Activated CD4-positive, alpha-beta T cell treated with anti-CD3 and anti-CD28 coated beads, Interleukin-2, amount 50 U/mL, for 24 hours (primary cell): Measurements from ENCODE around the gene TMEM165.

ENCODE experiments used
- DNase-seq, 2 donors: peaks; one replicate each; pipeline ENCODE4 v3.0.0-alpha.2; 2020; ENCODE audit warnings: low read depth in 1 of 2, low spot score in 1 of 2

TMEM165 gene

DNA sequence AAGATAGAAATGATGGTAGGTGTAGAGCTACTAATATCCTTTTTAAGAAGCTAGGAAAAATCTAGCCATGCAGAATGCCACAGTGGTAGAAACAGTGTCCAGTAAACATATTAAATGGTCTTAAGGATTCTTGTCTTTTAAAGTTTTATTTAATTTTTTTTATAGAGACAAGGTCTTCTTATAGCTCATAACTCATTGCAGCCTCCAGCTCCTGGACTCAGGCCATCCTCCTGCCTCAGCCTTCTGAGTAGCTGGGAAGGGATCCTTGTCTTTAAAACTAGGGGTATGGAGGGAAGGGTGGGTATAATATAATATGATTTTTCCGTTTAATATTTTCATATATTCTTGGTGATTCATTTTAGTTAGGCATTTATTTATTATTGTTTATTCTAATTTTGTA is 3.8 kb downstream of the TMEM165 start:
- no peak for DNase-seq

DNA sequence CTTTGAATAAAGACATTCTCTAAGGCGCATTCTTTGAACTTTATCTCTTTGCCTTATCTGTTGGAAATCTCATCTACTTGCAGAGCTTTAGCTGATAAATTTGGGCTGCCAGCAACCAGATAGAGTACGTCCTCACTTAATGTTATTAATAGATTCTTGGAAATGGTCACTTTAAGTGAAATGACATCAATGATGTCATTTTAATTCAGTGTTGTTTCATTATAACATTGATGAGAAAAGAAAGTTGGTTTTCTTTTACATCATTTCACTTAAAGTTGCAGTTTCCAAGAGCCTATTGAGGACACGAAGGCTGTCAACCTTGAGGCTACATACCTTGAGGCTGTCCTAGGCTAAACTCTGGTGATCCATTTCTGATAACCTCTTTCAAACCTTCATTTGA is 9.3 kb downstream of the TMEM165 start:
- no peak for DNase-seq

- no peak for DNase-seq
These were observed 10.8 kb downstream of the TMEM165 start for GRCh38 chr4:55406545-55406944.

DNA sequence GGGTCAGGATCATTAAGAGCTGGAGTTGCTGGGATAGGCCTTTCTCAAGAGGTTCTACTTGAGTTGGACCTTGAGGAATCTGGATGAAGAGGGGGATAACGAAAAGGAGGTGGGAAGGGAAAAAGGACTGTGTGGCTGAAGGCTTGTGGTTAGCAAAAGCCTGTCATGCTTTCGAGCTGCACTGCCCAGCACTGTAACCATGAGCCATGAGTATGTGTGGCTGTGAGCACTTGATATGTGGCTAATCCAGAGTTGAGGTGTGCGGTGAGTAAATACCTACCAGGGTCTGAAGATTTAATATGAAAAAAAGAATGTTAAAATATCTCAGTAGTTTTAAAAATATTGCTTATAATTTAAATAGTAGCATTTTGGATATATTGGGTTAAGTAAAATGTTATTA is 11.4 kb downstream of the TMEM165 start:
- no peak for DNase-seq

DNA sequence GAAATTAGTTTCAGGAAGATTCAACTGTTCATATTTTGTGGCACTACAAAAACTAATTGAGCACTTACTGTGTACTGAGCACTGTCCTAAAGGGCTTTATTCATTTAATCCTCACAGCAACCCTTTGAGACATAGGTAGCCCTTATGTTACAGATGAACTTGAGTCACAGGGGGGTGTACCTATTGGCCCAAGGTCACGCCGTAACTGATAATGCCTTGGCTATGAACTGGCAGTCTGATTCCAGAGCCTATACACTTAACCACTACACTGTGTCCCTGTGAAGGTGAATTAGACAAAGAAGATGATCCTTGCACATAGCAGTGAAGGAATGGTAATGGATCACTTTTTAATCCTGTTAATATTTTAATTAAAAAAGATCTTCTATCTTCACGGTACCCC is 12.0 kb downstream of the TMEM165 start:
- DNase-seq = no peak

DNA sequence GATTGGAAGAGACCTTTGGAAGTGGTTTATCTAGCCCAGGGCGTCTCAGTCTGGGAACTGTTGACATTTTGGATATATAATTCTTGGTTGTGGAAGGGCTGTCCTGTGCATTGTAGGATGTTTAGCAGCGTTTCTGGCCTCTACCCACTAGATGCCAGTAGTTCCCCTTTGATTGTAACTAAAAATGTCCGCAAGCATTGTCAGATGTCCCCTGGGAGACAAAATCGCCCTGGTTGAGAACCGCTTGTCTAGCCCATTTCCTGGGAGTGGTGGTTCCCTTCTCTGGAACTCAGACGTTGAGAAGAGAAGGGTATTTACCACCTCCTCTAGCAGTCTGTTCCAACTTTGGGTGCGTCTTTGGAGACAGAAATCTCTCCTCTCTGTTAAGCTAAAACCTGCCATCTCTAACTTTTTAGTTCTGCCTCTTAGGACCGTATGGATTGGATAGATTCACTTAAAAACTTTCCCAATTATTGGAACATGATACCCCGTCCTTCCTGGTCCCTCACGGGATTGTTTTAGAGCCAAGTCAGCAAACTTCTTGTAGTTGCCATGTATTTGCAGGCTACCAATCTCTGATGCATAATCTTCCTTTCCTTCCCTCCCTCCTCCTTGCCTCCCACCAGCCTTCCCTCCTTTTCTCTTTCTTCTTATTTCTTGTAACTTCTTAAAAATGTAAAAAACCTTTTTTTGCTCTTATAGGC is 13.9 kb downstream of the TMEM165 start:
- no peak for DNase-seq

- no peak for DNase-seq
These were observed 14.7 kb downstream of the TMEM165 start for GRCh38 chr4:55410431-55410830.

DNA sequence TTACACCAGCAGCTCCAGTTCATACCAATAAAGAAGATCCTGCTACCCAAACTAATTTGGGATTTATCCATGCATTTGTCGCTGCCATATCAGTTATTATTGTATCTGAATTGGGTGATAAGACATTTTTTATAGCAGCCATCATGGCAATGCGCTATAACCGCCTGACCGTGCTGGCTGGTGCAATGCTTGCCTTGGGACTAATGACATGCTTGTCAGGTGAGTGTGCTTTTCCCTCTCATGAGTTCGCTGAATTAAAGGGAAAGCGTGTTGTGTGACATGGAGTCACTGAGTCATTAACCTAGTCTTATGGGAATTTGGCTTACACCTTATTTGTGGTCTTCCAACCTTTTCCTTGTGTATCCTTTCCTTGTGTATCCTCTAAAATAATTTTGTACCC is 15.9 kb downstream of the TMEM165 start:
- no peak for DNase-seq

DNA sequence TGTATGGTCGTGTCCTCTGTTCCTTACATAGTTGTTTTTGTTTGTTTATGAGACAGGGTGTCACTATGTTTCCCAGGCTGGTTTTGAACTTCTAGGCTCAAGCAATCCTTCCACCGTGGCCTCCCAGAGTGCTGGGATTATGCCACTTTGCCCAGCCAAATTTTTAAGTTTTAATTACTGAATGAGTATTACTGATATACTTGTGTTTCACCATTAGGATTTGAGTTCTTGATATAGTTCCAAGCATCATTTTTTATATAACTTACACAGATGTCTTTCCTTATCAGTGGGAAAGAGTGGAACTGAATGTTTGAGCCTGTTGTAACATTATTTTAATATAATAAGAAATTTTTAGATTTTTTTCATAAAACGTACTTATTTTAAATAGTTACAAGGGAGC is 20.4 kb downstream of the TMEM165 start:
- DNase-seq = no peak

DNA sequence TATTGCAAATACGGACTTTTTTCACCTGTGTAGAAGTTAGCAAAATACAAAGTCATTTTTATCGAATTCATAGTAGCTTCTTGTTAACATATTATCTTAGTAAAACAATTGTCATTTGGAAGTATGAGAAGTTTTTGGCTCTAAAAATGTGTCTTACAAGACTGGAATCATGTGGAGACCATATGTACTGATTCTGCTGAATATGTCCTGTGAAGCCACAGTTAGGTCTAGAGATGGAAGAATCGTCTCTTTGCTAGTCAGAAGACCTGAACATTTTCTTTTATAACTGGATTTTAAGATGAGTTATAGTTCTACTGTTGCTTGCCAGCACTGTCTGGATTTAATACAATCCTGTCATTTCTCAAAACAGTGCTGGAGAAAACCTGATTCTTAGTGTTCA is 29.0 kb downstream of the TMEM165 start:
- DNase-seq = no peak

DNA sequence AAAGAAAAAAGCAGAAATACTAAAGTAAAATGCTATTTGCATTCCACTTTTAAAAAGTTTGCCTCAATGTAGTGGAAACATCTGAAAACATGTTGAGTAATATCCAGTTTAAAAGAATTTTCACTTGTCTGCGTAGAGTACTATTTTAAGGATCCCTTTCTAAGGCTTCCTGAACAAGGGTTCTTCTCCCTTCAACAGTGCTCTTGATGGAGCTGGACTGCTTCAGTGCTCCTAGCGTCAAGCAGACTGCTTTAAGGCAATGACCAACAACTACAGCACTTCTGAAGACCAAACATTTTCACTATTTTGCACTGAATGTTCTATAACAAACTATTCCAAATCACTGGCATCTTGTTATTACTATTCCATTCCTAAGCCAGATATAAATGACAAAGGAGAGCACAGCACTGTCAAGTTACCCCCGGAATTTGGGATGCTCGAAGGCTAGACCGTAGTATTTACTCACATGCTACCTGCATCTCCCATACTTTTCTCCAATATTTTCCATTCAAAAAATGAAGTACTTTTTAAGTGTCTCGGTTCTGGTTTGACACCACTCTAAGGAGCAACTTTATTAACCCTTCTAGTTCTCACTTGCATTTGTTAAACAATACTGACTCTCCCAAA is 36.1 kb downstream of the TMEM165 start:
- no peak for DNase-seq

DNA sequence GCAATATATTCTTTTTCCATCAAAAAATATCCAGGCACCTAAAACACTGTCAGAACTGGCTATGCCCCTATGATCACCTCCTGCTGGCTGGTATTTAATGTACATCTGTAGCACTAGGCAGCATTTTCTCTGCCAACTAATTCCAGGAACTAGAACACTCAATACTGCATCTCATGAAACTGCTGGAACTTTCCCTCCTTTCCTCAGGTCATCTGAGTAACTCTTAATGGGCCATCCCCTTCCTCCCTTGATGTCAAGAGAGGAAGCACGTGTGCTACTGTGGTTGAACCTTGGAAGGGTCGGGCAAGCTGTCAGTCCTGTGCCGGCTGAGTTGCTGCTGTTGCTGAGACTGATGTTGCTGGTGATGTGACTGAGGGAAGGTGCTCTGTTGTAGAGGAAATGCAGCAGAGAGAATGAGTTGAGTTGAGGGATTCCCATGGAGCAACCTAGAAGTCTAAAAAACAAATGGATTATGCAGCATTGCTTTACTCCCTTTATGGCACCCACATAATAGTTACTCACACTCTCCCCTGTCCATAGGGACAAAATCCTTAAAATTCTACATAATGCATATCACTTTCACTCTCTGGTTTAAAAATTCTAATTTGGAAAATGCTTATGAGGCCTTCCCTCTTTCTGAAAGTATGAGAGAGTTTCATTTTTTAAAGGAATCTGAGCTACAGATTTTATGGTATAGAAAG is 39.5 kb downstream of the TMEM165 start:
- DNase-seq = no peak

DNA sequence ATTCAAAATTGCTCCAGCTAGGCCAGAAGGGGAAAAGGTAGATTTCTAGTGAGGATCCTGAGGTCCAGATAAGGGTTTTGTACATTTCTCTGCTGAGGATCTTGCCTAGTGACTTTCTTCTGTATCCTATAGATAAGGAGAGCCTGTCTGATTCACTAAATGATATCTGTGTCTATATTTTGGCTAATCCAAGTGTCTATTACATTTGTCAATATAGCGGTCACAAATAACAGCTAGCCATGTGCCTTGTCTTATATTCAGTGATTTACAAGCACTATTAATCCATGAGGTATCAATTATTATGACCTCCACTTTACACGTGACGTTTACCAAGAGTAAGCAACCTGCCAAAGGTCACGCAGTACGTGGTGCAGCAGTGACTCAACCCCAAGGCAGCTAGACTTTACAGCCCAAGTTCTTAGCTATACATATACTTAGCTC is 41.6 kb downstream of the TMEM165 start:
- DNase-seq = no peak

DNA sequence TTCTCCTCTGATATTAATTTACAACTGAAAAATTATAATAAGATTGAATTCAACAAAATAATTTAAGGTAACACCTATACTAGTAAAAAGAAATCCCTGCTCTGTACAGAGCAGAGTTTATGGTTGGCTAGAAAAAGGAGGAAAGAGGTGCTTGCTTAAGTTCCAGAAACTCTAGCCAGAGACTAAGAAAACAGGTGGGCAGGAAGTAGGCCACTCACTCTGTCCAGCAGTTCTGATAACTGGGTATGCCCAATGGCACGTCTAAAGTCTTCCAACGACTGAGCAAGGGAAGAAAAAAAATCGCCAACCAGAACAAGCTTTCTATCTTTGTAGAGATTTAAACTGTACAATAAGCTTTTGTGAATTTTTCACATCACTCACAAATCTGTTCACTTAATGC is 42.1 kb downstream of the TMEM165 start:
- DNase-seq = no peak

DNA sequence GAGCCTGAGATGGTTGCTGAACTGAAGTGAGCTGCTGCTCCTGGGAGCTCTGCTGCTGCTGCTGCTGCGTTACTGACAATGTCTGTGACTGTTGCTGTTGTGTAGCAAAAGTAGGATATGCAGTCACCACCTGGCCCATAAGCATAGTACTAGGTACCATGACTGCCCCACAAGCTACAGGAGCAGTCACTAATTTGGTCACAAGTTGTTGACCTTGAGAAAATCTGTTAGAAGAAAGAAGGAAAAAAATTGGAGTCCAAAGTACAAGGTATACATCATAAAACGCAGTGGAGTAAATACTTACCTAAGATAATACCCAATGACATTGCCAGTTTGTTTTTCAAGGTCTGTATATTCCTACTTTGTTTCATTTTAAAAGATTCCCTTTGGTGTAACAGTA is 42.6 kb downstream of the TMEM165 start:
- DNase-seq = no peak

DNA sequence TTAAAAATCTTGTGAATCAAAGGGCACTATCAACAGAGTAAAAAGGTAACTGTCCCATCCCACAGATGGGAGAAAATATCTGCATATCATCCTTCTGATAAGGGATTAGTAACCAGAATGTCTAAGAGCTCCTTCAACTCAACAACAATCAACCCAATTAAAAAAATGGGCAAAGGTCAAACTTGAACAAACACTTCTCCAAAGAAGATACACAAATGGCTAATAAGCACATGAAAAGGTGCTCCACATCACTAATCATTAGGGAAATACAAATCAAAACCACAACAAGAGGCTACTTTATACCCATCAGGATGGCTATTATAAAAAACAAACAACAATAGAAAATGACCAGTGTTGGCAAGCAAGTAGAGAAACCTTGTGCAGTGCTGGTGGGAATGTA is 43.3 kb downstream of the TMEM165 start:
- DNase-seq = no peak

GRCh38 chr4:55440786-55441185 is 45.0 kb downstream of the TMEM165 start:
- no peak for DNase-seq

GRCh38 chr4:55442541-55442940 is 46.8 kb downstream of the TMEM165 start:
- DNase-seq = no peak

GRCh38 chr4:55444827-55445226 is 49.1 kb downstream of the TMEM165 start:
- DNase-seq = no peak

- DNase-seq = no peak
These were observed 50.3 kb downstream of the TMEM165 start for GRCh38 chr4:55445921-55446577.

DNA sequence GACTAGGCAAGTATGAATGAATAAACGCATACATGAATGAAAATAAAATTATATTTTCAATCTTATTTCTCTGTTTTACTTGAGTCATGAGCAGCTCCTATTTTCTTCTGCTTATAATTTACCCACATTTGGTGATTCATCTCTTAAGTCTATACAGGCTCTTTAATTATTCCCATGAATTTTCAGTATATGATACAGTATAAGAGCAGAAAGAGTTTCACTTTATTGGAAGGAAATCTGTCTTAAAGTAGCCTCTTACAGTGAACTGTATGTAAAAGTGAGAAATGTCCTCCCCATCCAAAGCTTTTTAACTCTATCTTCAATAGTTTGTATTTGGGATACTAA is 50.8 kb downstream of the TMEM165 start:
- no peak for DNase-seq

DNA sequence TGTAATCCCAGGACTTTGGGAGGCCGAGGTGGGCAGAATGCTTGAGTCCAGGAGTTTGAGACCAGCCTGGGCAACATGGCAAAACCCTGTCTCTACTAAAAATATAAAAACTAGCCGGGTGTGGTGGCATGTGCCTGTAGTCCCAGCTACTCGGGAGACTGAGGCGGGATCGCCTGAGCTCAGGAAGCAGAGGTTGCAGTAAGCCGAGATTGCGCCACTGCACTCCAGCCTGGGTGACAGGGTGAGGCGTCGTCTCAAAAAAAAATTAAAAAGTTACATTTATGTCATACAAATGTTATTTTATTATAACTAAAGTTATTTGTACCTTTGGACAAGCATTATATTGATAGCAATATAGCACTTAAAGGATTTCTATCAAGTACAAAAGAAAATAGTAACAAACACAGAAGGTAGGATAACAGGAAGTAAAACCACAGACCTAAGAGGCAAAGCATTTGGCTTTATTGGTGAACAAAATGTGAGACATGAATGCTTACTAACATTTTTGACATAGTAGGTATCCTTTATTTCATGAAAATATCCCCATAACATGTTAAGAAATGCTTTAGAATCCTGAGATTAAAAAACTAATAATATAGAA is 51.5 kb downstream of the TMEM165 start:
- DNase-seq = no peak
